Gastrocnemius medialis (tissue), 4 donors: Measurements from ENCODE around the gene CCDC85C.

ENCODE experiments used
- CTCF ChIP-seq, 5 experiments: fragments of 450-650 bp in 3 of 5; fragments of 200-600 bp in 2 of 5; sonication (generic) in 2 of 5; IDR thresholded peaks in 4 of 5; conservative IDR thresholded peaks in 1 of 5; 1 replicate in 4 of 5; 2 replicates in 1 of 5; pipeline ENCODE4 v1.5.1; 2016 to 2019; ENCODE audit warnings: antibody characterized with exemption in 5 of 5, mild to moderate bottlenecking in 3 of 5, moderate library complexity in 3 of 5
- POLR2A ChIP-seq, 2 donors: fragments of 450-650 bp; IDR thresholded peaks; one replicate each; pipeline ENCODE4 v1.6.1; 2017; ENCODE audit warnings: antibody characterized with exemption in 2 of 2, mild to moderate bottlenecking in 2 of 2, moderate library complexity in 2 of 2

- TF ChIP-seq CTCF (IDR thresholded peaks at IDR 0.05 in 4 of 5, conservative IDR thresholded peaks at IDR 0.05 in 1 of 5) (no peak), POLR2A (IDR thresholded peaks at IDR 0.05) (no peak)
Observed at GRCh38 chr14:99619835-99620834, 16.1 kb upstream of the CCDC85C start.
